NCI-H524 (cell line): ENCODE measurements around the gene CLTRN.
A peak's percentile ranks its signal among the peaks of the same experiment; 100 is the strongest.
"Not testable (repeated sequence)": the region's sequence is repeated elsewhere in the genome, so short reads cannot be mapped to it uniquely, and the experiment has no call there.

Source experiments
- DNase-seq, 2 experiments: peaks; one replicate each; lab custom pipeline; 2025; lab: John Stamatoyannopoulos, UW

CLTRN gene

DNA sequence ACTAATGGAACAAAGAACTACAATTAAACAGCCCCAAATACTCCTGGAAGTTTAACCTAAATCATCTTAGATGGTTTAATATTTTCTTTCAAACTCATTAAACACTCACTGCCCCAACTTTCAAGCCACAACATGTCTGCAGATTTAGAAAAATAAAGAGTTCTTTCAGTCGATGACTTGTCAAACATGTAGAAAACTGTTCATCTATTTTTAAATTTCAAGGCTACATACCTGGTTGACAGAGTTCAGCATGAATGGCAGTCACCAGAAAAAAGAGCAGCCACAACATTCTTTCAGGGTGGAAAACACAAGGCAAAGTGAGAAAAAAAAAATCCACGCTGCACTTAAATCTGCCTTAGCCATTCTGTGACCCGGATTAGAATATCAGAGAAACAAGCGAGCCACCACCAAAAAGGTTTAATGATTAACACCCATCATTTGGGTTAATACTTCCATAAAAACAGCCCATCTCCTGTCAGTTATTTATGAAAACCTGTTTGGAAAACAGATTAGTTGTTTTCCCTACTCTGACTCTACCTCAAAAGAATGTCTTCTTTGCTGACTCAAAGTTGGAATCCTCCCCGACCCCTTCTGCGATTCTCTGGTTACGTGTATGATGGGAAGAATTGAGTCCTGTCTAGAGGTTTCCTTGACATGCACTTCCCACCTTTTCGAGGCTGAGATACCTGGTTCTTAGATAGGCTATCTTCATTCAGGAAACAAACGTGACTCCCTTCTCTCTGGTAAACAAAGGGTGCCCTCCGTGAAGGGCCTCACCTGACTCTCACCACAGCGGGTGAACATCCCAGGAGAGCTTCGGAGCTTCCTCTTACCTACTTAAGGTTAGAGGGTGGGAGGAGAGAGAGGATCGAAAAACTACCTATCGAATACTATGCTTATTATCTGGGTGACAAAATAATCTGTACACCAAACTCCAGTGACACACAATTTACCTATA, at the start of gene CLTRN:
Gene CLTRN, minus strand, starts transcription at position 319 of the 958 bp plus-strand sequence. Its CDS starts 30 bp downstream, at position 289.
- no peak for DNase-seq

DNA sequence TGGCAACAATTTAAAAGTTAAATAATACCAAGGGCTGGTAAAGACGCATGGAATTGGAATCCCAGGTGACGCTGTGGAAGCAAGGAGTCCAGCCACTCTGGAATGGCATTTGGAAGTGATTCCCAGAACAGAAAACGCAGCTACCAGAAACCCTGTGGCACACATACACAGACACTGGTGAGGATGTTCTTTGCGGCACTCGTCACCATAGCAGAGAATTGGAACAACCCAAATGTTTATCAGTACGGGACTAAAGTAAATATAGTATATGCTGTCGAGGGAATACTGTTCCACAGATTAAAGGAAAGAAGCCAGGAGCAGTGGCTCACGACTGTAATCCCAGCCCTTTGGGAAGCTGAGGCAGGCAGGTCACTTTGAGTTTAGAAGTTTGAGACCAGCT, 39.7 kb upstream of the CLTRN start:
- DNase-seq: not testable (repeated sequence)

DNA sequence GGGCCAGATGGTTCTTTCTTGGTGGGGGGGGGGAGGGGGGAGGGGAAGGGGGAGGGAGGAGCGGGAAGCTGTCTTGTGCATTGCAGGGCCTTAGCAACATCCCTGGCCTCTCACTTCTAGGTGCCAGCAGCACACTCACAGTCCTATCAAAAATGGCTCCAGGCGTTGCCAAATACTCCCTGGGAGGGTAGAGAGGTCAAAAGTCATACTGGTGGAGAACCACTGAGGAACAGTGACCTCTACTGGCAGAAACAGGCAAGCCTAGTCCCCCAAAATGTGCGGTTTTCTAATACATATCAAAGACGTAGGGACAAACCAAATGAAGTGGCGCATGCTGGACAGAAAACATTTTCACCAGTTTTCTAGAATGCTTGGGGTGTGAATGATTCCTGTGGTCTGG, 39.2 kb upstream of the CLTRN start:
- DNase-seq: not testable (repeated sequence)

- DNase-seq: no peak
Observed at GRCh38 chrX:15702488-15703371, 38.1 kb upstream of the CLTRN start.

DNA sequence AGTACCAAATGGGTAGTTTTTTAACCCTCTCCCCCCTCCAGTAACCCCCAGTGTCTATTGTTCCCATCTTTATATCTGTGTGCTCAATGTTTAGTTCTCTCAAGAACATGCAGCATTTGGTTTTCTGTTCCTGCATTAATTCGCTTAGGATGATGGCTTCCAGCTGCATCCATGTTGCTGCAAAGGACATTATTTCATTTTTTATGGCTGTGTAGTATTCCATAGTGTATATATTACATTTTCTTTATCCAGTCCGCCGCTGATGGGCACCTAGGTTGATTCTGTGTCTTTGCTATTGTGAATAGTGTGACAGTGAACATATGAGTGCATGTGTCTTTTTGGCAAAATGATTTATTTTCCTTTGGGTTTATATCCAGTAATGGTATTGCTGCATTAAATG, 31.9 kb upstream of the CLTRN start:
- DNase-seq: no peak

DNA sequence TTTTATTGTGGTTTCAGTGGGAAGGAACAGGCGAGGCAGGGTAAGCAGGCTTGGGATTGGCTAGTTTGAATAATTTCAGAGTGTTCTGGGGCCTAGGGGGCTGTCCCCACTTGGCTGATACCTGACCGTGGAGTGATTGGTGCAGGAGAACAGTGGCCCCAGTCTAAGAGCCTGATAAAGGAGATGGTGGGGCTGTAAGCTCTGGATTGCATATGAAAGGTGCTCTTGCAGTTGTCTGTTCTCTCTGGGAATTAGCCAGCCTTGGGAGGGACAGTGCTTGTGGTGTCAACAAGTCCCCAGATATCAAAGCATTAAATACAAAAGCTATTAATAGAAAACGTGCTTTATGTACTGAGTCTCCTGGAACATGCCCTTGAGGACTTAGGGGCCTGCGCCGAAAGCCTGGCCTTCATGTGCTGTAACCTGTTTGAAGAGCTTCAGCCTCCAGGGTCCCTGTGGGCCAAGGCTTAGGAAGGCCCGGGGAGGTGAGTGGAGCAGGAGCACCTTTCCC, 30.4 kb upstream of the CLTRN start:
- DNase-seq: no peak

- peak; percentile 13 to 60 for DNase-seq
Observed at GRCh38 chrX:15686818-15687685, 22.4 kb upstream of the CLTRN start.

DNA sequence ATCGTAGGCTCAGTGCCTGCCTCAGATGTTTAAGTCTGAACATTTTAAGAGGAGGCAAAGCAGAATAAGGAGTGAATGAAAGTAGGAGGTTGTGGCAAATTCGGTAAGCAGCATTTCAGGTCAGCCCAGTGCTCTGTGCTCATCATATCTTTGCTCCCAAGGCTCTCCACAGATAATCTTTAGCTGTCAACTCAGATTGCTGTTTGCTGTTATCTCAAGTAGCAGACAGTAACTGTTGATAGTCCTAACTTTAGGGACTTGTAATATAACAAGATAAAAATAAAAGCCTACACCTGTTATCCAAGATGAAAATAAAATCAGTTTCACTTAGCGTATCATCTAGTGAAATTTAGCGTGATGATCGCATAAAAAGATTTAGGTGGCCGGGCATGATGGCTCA, 18.6 kb upstream of the CLTRN start:
- no peak for DNase-seq

DNA sequence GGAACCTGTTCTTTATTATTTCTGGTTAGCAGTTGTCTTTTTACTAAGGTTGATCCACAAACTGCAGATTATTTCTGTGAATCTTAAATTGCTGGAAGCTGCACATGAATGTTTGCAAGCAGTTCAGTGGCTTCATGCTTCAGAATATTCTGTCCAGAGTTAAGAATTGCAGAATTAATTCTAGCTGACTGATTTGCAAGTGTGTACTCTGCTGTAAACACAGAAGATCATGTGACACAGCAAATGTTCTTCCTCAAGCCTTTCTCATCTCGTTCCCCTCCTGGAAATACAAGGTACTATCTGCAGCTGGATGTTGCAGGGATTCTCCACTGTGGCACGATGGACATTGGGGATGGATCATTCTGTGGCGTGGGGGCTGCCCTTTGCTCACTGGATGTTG, 16.8 kb upstream of the CLTRN start:
- DNase-seq: no peak

DNA sequence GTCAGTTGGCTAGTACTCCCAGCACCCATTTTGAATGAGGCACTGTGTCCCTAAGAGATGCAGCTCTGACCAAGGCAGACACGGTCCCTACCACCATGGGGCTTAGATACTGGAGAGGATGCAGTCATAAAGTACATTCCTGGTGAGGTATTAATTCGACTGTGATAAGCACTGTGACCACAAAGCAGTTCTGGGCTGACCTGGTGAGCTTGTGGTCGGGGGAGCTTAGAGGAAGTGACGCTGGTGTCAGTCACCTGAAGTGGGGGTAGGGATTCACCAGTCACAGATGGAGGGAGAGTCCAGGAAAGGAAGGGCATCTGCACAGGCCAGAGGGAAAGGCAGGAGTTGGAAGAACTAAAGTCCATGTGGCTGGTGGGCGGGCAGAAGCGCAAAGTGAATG, 15.8 kb upstream of the CLTRN start:
- DNase-seq: no peak

DNA sequence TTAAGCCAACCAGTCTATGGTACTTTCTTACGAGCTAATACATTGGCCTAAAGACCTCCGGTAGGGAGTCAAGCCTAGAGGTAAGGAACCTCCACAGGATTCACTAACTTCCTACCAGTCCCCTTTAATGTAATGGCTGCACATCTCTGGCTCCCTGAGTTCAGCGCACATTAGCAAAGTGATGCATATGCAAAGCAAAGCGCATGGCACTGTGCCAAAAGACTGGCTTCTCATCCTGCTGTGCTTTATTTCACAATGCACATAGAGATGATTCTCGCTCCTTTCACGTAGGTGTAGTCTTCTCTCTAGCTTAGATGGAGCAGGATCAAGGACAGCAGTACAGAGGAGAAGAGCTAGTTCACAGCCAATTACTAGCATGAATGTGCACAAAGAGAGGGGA, 14.6 kb upstream of the CLTRN start:
- DNase-seq: no peak

DNA sequence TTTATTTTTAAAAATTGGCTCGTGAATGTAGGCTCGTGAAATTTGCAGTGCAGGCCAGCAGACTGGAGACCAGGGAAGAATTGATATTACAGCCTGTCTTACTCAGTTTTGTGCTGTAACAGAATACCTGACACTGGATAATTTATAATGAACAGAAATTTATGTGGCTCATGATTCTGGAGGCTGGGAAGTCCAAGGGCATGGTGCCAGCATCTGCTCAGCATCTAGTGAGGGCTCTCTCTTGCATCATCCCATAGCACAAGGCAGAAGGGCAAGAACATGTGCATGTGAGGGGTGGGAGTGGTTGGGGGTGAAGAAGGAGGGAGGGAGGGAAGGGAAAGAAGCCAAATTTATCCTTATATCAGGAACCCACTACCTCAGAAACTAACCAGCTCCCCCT, 13.7 kb upstream of the CLTRN start:
- DNase-seq: no peak

GRCh38 chrX:15676886-15677285, 12.3 kb upstream of the CLTRN start:
- no peak for DNase-seq

DNA sequence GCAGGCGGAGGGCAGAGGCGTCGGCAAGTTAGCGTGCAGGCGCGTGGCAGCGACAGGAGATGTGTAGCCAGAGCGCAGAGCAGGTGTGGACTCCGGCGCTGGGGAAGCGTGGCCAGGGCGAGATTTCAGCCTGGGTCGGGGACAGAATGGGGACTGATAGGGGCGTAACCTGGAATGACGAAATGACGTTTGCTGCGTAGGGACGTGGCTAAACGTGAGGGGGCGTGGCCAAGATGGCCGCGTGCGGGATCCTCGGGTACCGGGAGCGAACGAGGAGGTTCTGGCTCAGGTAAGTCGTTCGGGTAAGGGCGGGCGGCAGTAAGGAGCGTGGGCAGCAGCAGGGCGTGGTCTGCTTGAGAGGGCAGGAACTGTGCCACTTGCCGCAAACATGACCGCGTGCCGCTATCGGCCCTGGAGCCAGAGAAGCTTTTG, 10.9 kb upstream of the CLTRN start:
- DNase-seq: peak; percentile 73 to 85

DNA sequence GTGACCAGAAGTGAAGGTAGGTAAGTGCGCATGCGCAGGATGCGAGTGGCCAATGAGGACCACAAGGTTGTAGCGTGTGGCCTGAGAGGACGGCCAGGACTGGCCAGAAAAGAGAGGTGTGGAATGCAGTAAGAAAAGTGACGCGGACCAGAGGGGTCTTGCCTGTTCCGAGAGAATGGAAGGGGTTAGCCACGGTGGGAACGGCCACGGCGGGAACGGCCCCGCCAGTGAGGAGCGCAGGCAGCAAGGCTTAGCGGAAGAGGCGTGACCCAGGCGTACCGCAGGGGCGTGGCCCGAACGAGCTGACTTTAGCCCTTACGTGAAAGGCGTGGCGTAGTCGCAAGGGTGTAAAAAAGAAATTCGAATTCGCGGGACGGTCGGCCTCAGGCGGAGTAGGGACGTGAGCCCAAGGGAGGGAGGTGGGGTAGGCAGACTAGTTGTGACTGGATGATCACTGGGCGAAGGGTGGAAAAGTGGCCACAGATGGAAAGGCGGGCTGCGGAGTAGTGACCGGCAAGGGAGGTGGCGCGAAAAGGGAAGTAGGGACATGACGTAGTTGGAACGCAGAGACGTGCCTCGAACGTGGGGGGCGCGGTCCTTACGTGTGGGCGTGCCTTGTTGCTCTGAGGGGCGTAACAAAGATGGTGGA, 10.4 kb upstream of the CLTRN start:
- DNase-seq: peak; percentile 90 to 92

DNA sequence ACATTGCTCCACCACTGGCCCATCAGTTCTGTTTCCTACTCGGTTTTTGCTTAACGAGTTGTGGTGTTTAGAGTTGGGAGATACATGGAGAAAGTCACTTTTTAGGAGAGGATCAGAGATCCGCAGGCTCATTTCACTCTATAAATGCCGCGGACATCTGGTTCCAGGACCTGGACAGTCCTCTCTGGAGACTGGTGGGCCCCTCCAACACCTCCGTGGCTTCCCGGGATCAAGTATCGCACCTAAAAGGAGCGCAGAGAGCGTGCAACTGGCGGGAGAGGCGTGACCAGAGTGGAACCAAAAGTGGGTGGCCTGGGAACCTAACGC, 9.9 kb upstream of the CLTRN start:
- no peak for DNase-seq

DNA sequence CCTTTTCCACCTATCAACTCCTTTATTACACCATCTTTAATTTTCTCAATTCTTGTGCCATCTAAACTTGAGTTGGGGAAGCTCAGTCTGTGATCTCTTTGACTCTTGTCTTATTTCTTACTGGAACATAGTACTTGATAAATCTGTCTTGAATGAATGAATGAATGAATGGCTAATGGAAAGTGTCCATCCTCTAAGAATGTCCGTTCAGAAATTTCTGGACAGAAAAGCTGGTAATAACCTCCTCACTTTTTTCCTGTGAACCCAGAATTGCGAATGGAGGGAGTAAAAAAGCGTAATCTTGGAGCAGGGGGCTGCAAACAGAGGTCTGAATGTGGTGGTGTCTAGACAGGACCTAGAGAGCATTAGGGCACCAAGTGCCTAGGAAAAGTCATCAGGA, 9.4 kb upstream of the CLTRN start:
- DNase-seq: no peak

DNA sequence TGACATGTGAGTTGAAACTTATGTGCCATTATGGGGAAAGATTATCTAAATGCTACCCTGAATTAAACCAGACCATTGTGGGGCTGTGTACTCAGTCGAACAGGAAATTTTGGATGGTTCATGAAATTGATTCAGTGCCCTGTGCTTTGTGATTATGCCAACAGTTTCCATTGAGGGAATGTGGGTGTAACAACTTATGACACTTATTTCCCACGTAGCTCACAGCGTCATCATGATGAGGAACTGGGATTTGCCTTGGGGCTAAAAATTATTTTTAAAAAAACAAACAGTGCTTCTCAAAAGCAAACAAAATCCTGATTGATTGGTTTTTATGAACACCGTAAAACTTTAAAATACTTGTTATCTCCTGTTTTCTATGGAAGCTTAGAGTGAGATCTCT, 8.3 kb upstream of the CLTRN start:
- no peak for DNase-seq

GRCh38 chrX:15663439-15663838, 1.2 kb downstream of the CLTRN start:
- DNase-seq: no peak

DNA sequence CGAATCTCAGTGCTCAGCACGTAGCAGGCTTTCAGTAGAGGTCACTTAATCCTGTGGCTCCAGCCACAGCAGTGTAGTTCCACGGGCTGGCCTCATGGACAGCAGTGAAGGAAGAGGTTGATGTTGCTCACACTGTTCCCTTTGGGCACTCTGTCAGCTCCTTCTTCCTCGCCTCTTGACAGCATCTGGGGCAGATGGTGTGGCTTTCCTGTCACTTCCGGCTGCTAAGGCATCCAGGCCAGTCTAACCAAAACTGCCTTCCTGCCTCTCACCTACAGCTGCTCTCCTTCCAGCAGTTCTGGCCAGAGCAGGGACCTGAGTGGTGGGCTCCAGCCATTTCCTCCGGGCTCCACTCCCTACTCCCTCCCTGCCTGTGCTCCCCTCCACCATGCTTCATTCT, 9.8 kb downstream of the CLTRN start:
- DNase-seq: not testable (repeated sequence)

DNA sequence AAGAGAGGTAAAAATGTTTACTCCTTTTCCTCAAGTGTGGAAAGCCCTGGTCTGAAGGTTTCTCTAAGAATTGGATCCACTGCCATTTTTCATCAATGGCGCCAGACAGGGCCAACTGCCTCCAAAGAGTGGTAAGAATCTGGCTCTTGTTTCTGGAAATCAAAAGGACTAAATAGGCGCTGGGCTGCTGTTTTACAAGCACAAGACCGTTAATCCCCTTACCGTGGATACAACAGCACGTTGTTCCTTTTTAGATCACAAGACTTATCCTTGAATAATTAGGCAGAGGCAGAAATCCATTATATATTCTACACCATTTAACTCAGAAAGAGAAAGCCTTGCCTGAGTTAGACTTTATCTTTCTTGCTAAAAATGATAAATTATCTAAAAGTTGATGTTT, 10.6 kb downstream of the CLTRN start:
- DNase-seq: peak; percentile 2 to 9
